AG10803 (cell line): ENCODE results near the gene MSI2.

ENCODE experiments used
- DNase-seq: peaks from one replicate; pipeline ENCODE4 v3.0.0; 2010; ENCODE audit warnings: low read depth
- H3K4me3 ChIP-seq: 2 replicates; pipeline ENCODE4 v1.5.1; 2011; ENCODE audit warnings: mild to moderate bottlenecking, low read length, control low read depth
- TF ChIP-seq, protein P1 (sequence below): conservative IDR thresholded peaks from 2 replicates; pipeline ENCODE4 v1.5.1; 2011; ENCODE audit warnings: mild to moderate bottlenecking, low read length, control low read depth, inconsistent platforms

Gene MSI2

DNA sequence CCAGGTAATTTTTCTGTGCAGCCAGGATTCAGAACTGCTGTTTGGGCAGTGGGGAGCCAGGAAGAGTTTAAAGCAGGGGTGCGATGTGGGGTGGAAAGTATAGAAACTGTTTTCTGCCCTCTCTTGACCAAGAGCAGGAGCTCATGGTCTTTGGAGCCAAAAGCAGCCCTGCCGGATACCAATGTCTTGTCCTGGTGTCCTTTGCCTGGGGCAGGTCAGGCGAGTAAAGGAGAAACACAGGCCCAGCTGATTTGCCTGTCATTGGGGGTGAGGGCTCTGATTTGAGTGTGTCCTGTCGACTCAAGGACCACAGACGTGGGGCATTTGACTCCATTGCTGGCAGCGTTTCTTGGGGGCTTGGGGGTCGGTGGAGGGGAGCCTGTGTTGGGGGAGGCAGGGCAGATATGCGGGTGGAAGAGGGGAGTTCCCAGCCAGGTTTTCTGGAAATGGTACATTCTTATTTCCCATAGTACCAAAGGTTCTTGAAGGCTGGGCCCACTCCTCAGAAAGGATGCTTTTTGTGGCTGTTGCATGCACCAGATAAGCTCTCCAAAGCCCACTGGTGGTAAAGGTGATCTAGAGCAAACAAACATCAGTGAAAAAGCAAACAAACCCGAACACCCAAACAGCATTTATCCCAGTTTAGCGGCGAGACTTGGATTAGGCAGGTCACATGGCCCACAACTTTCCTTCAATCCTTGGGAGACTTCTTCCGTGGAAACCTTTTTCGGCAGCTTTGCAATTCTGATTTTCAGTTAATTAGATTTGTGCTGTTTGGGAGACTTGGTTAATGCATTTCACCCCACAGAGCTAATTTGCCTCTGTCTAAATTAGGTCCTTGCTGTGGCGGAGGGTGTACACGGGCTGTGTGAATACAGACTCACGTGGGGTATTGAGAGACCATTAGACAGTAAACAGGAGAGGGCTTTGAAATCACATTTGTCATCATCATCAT is 59.0 kb downstream of the MSI2 start:
- no peak for DNase-seq
- TF ChIP-seq, protein P1, sequence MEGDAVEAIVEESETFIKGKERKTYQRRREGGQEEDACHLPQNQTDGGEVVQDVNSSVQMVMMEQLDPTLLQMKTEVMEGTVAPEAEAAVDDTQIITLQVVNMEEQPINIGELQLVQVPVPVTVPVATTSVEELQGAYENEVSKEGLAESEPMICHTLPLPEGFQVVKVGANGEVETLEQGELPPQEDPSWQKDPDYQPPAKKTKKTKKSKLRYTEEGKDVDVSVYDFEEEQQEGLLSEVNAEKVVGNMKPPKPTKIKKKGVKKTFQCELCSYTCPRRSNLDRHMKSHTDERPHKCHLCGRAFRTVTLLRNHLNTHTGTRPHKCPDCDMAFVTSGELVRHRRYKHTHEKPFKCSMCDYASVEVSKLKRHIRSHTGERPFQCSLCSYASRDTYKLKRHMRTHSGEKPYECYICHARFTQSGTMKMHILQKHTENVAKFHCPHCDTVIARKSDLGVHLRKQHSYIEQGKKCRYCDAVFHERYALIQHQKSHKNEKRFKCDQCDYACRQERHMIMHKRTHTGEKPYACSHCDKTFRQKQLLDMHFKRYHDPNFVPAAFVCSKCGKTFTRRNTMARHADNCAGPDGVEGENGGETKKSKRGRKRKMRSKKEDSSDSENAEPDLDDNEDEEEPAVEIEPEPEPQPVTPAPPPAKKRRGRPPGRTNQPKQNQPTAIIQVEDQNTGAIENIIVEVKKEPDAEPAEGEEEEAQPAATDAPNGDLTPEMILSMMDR = no peak
- H3K4me3 ChIP-seq = no peak overlapping the region

DNA sequence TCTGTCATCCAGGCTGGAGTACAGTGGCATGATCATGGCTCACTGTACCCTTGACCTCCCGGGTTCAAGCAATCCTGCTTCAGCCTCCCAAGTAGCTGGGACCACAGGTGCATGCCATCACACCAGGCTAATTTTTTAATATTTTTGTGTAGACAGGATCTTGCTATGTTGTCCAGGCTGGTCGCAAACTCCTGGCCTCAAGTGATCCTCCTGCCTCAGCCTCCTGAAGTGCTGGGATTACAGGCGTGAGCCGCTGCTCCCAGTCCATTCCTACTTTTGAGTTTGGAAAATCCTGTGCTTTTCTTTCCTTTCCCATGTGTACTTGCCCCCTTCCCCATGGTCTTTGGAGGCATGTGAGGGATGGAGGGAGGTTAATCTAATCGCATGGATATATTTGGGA is 60.0 kb downstream of the MSI2 start:
- TF ChIP-seq, protein P1 = no peak
- no peak for DNase-seq
- H3K4me3 ChIP-seq = no peak overlapping the region

DNA sequence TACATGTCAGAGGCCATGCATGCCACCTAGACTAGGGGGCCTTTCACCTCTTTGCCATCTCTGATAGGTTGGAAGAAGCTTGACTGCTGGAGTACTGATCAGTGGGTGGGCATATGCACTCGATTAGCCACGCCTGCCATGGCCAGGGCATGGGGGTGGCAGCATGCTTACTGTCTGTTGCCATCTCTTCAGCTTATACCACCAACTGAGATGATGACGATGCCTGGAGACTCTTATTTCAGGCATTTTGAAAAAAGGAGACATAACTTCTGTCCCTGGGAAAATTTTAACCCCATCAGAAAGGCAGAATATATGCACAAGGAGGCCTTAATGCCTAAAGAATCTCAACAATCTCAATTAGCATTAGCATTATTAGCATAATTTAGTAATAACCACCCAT is 60.8 kb downstream of the MSI2 start:
- no peak for DNase-seq
- TF ChIP-seq, protein P1 = no peak

DNA sequence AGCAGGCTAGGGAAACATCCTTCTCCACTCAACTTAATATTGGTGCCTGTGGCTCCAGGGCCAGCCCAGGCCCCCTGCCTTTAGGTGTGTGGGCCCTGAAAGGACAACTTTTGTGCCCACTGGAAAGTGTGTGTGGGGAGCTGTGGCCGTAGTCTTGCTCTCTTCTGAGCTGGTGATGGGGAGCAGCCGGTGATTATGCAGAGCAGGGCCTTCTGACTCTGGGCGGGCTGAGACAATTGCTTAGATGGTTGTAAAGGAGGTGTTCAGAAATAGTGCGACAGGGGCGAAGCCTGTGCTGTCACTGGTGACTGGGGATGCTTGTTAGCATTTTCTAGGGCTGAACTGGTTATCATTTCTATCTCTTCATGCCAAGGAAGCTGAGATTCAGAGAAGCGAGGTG is 62.6 kb downstream of the MSI2 start:
- TF ChIP-seq, protein P1 = no peak
- H3K4me3 ChIP-seq = no peak overlapping the region
- no peak for DNase-seq

More for the DNA sequence above, 60.8 kb downstream of the MSI2 start:
- no peak overlapping the region for H3K4me3 ChIP-seq

DNA sequence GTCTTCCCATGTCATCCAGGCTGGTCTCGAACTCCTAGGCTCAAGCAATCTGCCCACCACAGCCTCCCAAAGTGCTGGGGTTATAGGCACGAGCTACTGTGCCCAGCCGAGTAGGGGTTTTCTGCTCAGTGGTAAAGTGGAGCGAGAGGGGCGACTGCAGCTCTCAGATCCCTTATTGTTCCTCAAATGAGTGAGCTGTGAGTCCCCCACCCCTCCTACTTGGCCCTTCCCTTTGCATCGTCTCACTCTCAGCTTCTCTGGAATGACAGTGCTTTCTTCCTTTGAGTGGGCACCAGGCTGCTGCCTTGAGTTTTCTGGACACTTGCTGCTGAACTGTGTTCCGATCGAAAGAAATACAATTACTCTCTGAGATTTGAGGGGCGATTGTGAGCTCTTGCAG is 63.5 kb downstream of the MSI2 start:
- TF ChIP-seq, protein P1 = no peak

DNA sequence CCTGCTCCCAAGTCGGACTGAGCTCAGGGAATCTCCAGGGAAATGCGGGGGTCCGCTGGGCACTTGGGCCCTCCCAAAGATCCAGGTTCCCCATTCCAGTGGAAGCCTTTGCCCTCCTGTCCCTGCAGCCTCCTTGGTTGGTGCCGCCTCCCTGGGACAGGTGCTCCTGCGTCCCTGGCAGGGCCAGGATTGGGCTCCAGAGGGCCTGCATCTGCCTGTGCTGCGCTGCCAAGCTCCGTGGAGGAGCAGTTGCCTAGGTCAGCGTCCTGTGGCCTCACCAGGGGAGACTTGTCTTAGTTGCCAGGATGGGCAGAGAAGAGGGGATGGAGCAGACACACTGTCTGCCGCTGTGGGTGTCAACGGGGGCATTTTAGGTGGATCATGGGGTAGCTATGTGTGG is 67.1 kb downstream of the MSI2 start:
- DNase-seq = no peak
- H3K4me3 ChIP-seq = no peak overlapping the region
- TF ChIP-seq, protein P1 = no peak

More for the DNA sequence above, 63.5 kb downstream of the MSI2 start:
- no peak for DNase-seq
- no peak overlapping the region for H3K4me3 ChIP-seq

DNA sequence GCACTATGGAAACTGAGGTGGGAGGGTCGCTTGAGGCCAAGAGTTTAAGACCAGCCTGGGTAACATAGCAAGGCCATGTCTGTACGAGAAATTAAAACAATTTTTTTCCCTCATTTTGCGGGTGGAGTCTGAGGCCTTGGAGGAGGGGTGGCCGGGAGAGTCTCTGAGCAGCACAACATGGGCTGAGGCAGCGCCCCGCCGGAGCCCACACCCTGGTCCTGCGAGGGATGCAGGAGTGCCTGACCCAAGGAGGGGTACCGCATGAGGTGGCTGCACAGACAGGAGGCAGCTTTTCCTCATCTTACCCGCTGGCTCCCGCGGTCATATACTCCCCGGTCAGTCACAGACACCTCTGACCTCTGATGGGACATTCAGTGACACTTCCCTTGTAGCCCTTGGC is 67.7 kb downstream of the MSI2 start:
- no peak for DNase-seq
- H3K4me3 ChIP-seq = no peak overlapping the region
- TF ChIP-seq, protein P1 = no peak
